ENCODE measurements around the gene FNDC11. TPM values are rescaled to one million over a fixed set of nuclear protein-coding genes. Genes with fewer than 3 reads are reported as not detected.
A peak's percentile ranks its signal among the peaks of the same experiment; 100 is the strongest.

FNDC11 gene
- total RNA-seq, 1 experiment from 2014 or later = 1.8 TPM

DNA sequence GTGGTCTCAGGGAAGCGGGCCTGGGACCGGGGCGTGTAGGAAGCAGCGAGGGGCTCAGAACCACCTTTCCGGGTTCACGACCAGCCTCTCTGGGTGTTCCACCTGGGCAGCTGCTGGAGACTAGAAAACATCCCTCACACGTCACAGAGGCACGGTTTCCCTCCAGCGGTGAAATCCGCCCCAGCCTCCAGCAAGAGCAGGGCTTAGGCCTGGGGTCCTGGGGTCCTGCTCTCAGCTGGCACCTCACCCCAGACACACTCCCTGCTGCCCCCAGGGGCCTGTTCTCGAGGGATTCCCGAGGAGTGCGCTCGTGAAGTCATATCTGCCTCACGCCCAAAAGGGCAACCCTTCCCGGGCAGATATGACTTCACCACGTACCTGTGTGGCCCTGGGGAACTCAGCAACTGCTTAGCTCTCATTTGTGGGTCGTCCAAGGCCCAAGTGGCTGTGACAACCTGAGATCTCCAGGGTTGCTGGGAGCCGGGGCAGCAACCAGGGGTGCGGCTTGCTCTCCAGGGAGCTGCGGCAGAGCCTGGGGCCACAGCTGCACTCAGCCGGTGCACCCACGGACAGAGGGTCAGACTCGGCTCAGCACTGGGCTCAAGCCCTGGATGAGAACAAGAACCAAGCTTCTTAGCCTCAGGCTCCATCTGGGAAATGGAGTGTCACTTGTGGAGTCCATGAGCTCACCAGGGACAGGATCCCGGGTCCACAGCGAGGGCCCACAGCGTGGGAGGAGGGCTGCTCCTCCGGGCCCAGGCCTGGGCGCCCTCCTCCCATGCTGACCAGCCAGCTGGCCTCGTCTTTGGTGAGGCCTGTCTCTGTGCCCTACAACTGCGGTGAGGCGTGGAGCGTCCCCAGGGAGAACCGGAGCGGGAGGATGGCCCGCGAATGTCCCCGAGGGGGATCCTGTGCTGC, 661 bp downstream of the FNDC11 start:
- BruUV-seq (replicated peaks) = no TSS peak
- CTCF ChIA-PET = no interaction called here
- Histone ChIP-seq H3K4me3 (ENCODE audit: low read length) (peak overlapping the region; percentile 89; the same call in 1 of the 2 replicates), H3K9me3 (ENCODE audit: low read length) (no peaks in the 10 kb centered on the region), H3K79me2 (ENCODE audit: low read length) (no peaks in the 10 kb centered on the region), H3K27me3 (ENCODE audit: low read length) (no peaks in the 10 kb centered on the region), H3K27ac (ENCODE audit: low read length) (no peak overlapping the region), H4K20me1 (ENCODE audit: low read length) (no peaks in the 10 kb centered on the region), H3K9me2 (replicated peaks; ENCODE audit: low read length) (no peaks in the 10 kb centered on the region), H3K4me2 (ENCODE audit: low read length) (peak overlapping the region; percentile 100), H2AFZ (ENCODE audit: low read length) (peak overlapping the region; percentile 99; the same call in 1 of the 2 replicates), H3K9ac (ENCODE audit: low read length) (no peak overlapping the region; the same call in 1 of the 2 replicates), H3F3A (ENCODE audit: low read length, unreplicated experiment) (no peaks in the 10 kb centered on the region), H3K36me3 (ENCODE audit: low read depth, low read length) (no peaks in the 10 kb centered on the region), H3K4me1 (ENCODE audit: insufficient read depth, low read length) (peaks cover 7% of the 10 kb centered on the region)
- no peak for ATAC-seq
- TF ChIP-seq EZH2 (IDR thresholded peaks at IDR 0.05; ENCODE audit: low read length, unreplicated experiment) (no peak), EZH2phosphoT487 (IDR thresholded peaks at IDR 0.05; ENCODE audit: borderline replicate concordance, low read length) (no peak)
- TF ChIP-seq, protein P1, sequence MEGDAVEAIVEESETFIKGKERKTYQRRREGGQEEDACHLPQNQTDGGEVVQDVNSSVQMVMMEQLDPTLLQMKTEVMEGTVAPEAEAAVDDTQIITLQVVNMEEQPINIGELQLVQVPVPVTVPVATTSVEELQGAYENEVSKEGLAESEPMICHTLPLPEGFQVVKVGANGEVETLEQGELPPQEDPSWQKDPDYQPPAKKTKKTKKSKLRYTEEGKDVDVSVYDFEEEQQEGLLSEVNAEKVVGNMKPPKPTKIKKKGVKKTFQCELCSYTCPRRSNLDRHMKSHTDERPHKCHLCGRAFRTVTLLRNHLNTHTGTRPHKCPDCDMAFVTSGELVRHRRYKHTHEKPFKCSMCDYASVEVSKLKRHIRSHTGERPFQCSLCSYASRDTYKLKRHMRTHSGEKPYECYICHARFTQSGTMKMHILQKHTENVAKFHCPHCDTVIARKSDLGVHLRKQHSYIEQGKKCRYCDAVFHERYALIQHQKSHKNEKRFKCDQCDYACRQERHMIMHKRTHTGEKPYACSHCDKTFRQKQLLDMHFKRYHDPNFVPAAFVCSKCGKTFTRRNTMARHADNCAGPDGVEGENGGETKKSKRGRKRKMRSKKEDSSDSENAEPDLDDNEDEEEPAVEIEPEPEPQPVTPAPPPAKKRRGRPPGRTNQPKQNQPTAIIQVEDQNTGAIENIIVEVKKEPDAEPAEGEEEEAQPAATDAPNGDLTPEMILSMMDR (conservative IDR thresholded peaks at IDR 0.05; ENCODE audit: low read depth, low read length) = no peak
- no peak for DNase-seq
- intact Hi-C loops (cut with micrococcal nuclease) = no loop called here
- POLR2A ChIA-PET (ENCODE audit: unreplicated experiment) = no interaction called here

DNA sequence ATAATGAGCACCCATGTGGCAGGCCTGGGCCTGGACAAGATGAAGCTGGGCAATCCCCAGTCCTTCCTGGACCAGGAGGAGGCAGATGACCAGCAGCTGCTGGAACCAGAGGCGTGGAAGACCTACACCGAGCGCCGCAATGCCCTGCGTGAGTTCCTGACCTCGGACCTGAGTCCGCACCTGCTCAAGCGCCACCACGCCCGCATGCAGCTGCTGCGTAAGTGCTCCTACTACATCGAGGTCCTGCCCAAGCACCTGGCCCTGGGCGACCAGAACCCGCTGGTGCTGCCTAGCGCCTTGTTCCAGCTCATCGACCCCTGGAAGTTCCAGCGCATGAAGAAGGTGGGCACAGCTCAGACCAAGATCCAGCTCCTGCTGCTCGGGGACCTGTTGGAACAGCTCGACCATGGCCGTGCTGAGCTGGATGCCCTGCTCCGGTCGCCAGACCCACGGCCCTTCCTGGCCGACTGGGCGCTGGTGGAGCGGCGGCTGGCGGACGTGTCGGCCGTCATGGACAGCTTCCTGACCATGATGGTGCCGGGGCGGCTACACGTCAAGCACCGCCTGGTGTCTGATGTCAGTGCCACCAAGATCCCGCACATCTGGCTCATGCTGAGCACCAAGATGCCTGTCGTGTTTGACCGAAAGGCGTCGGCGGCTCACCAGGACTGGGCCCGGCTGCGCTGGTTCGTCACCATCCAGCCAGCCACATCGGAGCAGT, 1.9 kb downstream of the FNDC11 start:
- Histone ChIP-seq H3K9me2 (replicated peaks; ENCODE audit: low read length) (no peaks in the 10 kb centered on the region), H3K9me3 (ENCODE audit: low read length) (no peaks in the 10 kb centered on the region), H3K27ac (ENCODE audit: low read length) (no peak overlapping the region), H3F3A (ENCODE audit: low read length, unreplicated experiment) (no peaks in the 10 kb centered on the region), H3K36me3 (ENCODE audit: low read depth, low read length) (peaks cover 4% of the 10 kb centered on the region; the same call in 1 of the 2 replicates), H3K27me3 (ENCODE audit: low read length) (no peaks in the 10 kb centered on the region), H3K9ac (ENCODE audit: low read length) (no peak overlapping the region), H3K4me1 (ENCODE audit: insufficient read depth, low read length) (peaks cover 7% of the 10 kb centered on the region), H3K79me2 (ENCODE audit: low read length) (no peaks in the 10 kb centered on the region), H3K4me3 (ENCODE audit: low read length) (no peak overlapping the region), H3K4me2 (ENCODE audit: low read length) (no peak overlapping the region), H2AFZ (ENCODE audit: low read length) (no peak overlapping the region), H4K20me1 (ENCODE audit: low read length) (no peaks in the 10 kb centered on the region)
- intact Hi-C loops (cut with micrococcal nuclease) = no loop called here
- no TSS peak for BruUV-seq (replicated peaks)
- TF ChIP-seq, protein P1 (conservative IDR thresholded peaks at IDR 0.05; ENCODE audit: low read depth, low read length) = no peak
- no peak for TF ChIP-seq EZH2phosphoT487 (IDR thresholded peaks at IDR 0.05; ENCODE audit: borderline replicate concordance, low read length)
- no peak for TF ChIP-seq EZH2 (IDR thresholded peaks at IDR 0.05; ENCODE audit: low read length, unreplicated experiment)
- ChIA-PET POLR2A (ENCODE audit: unreplicated experiment) (no interaction called here), CTCF (interaction anchor here (0.6 kb wide), 1 partner anchor 418 kb away, joined by 8 read pairs; no protein-coding TSS in a partner anchor)
- no peak for ATAC-seq
- DNase-seq = no peak
